ENCODE results near the gene RAPGEF2.
A peak's percentile ranks its signal among the peaks of the same experiment; 100 is the strongest.
"Not testable (repeated sequence)": the region's sequence is repeated elsewhere in the genome, so short reads cannot be mapped to it uniquely, and the experiment has no call there.

The RAPGEF2 gene

GRCh38 chr4:159175989-159176375 lies 73.1 kb downstream of the RAPGEF2 start:
- FAIRE-seq (no peak), DNase-seq (ENCODE audit: insufficient read length, low spot score) (no peak)
- TF ChIP-seq CTCF (IDR thresholded peaks at IDR 0.05; ENCODE audit: insufficient read depth, missing control alignments) = no peak

- TF ChIP-seq CTCF (IDR thresholded peaks at IDR 0.05; ENCODE audit: insufficient read depth, missing control alignments) = no peak
- DNase-seq (ENCODE audit: insufficient read length, low spot score) (no peak), FAIRE-seq (peak; percentile 21)
These were observed 74.6 kb downstream of the RAPGEF2 start for GRCh38 chr4:159177265-159178150.

GRCh38 chr4:159178151-159178546 lies 75.3 kb downstream of the RAPGEF2 start:
- no peak for TF ChIP-seq CTCF (IDR thresholded peaks at IDR 0.05; ENCODE audit: insufficient read depth, missing control alignments)
- FAIRE-seq = no peak
- no peak for DNase-seq (ENCODE audit: insufficient read length, low spot score)

GRCh38 chr4:159178979-159179969 lies 76.4 kb downstream of the RAPGEF2 start:
- TF ChIP-seq CTCF (IDR thresholded peaks at IDR 0.05; ENCODE audit: insufficient read depth, missing control alignments) = no peak
- DNase-seq (ENCODE audit: insufficient read length, low spot score) (no peak), FAIRE-seq (no peak)

- not testable (repeated sequence) for DNase-seq (ENCODE audit: insufficient read length, low spot score); FAIRE-seq
These were observed 81.2 kb downstream of the RAPGEF2 start for GRCh38 chr4:159183885-159184605.

- no peak for FAIRE-seq
- DNase-seq (ENCODE audit: insufficient read length, low spot score) = no peak
- TF ChIP-seq CTCF (IDR thresholded peaks at IDR 0.05; ENCODE audit: insufficient read depth, missing control alignments) = no peak
These were observed 82.7 kb downstream of the RAPGEF2 start for GRCh38 chr4:159185591-159186023.

GRCh38 chr4:159188646-159189045 lies 85.8 kb downstream of the RAPGEF2 start:
- no peak for DNase-seq (ENCODE audit: insufficient read length, low spot score)
- TF ChIP-seq CTCF (IDR thresholded peaks at IDR 0.05; ENCODE audit: insufficient read depth, missing control alignments) = no peak
- no peak for FAIRE-seq

All from D721Med (cell line).